HUES6 (cell line): ENCODE results near the gene SMARCC2.
A peak's percentile ranks its signal among the peaks of the same experiment; 100 is the strongest.

Source experiments
- H3K27ac ChIP-seq: 2 replicates; pipeline ENCODE4 v1.7.0; 2013; ENCODE audit warnings: low read depth, mild to moderate bottlenecking, low read length, inconsistent platforms
- H3K27me3 ChIP-seq: 2 replicates; pipeline ENCODE4 v1.6.1; 2013; ENCODE audit warnings: low read length; ENCODE audit not compliant: control insufficient read depth, insufficient read depth
- H3K36me3 ChIP-seq: 2 replicates; pipeline ENCODE4 v1.6.1; 2013; ENCODE audit warnings: low read length; ENCODE audit not compliant: control insufficient read depth, insufficient read depth
- H3K4me1 ChIP-seq: 2 replicates; pipeline ENCODE4 v1.6.1; 2013; ENCODE audit warnings: low read length; ENCODE audit not compliant: control insufficient read depth, insufficient read depth
- H3K4me3 ChIP-seq: 2 replicates; pipeline ENCODE4 v1.5.1; 2013; ENCODE audit warnings: low read depth, low read length
- H3K9ac ChIP-seq: one replicate; pipeline ENCODE4 v1.6.1; 2013; ENCODE audit warnings: mild to moderate bottlenecking, low read length
- H3K9me3 ChIP-seq: 2 replicates; pipeline ENCODE4 v1.6.1; 2013; ENCODE audit warnings: low read depth, low read length; ENCODE audit not compliant: control insufficient read depth, insufficient read depth

The SMARCC2 gene

DNA sequence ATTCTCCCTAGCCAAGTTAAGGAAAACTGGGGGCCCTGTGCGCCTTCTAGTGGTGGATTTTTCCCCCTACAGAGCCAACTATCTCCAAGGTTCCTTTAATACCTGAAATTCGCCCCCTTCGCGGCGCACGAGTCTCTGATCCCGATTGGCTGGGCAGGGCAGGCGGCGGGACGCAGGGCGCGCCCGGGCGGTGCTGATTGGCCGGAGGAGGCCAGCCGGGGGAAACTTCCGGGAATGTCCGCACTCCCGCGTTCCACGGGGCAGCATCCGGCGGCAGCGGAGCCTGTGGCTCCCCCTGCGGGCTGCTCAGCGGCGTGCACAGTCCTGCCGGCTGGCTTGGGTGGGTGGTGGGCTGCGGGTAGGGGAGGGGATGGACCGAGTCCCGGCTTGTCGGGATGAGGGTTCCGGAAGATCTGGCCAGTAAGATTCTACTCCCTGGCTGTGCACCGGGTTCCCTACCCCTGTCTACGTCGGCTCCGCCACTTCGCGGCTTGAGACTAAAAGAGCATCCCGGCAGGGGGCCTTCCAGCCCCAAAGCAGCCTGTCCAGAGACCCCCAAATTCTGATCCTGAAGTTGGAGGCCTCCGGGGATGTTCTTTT, 34.9 kb upstream of the SMARCC2 start, which contains the start of gene NABP2:
Gene NABP2 (plus strand): TSS at position 241 of the 600 bp plus-strand sequence. CDS start 515 bp downstream, outside the sequence.
- peaks cover 19% of the 10 kb centered on the region for H3K4me1 ChIP-seq
- peak within 1 kb of the TSS; percentile 59 for H3K9ac ChIP-seq
- no peaks in the 10 kb centered on the region for H3K9me3 ChIP-seq
- no peak within 1 kb of the TSS for H3K27ac ChIP-seq
- peak within 1 kb of the TSS; percentile 70 for H3K4me3 ChIP-seq
- no peaks in the 10 kb centered on the region for H3K27me3 ChIP-seq
- peaks cover 3% of the 10 kb centered on the region; the same call in 1 of the 2 replicates for H3K36me3 ChIP-seq

DNA sequence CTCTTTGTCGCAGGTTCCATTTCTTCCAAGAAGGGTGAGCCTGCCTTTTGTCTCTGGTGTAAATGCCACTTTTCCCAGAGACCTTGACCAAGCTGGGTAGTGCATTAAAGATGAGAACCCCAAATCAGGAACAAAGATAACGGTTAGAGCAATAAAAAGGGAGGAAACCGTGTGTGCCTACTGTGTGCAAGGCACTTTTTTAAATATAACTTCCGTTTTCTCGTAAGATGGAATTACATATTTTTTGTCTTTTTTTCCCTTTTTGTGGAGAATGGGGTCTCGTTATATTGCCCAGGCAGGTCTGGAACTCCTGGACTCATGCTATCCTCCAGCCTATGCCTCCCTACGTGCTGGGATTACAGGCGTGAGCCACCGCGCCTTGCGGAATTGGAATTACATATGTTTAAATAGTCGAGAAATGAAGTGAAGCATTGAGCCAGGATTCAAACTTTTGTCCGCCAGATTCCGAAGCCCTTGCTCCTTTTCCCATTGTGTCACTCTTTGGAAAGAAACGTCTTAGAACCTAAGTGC, 34.4 kb upstream of the SMARCC2 start:
- H3K27me3 ChIP-seq = no peaks in the 10 kb centered on the region
- no peak overlapping the region for H3K27ac ChIP-seq
- H3K4me3 ChIP-seq = peak overlapping the region; percentile 43
- H3K4me1 ChIP-seq = peaks cover 19% of the 10 kb centered on the region
- peaks cover 3% of the 10 kb centered on the region; the same call in 1 of the 2 replicates for H3K36me3 ChIP-seq
- H3K9me3 ChIP-seq = no peaks in the 10 kb centered on the region
- H3K9ac ChIP-seq = peak overlapping the region; percentile 47

DNA sequence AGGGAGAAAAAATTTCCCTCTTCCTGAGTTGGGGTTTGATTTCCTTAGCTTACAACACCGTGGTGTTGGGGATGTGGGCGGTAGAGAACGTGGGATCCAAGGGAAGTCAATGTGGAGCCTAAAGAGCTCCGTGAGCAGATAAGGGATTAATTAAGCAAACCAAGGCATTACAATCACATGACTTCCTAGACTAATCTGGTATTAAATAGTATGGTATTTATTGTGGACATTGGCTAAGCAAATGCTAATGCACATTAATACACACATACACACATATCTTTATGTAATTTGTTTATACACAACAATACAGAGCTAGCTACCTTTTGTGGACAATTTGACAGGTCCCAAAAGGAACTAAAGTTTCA, 33.2 kb upstream of the SMARCC2 start:
- H3K9me3 ChIP-seq = 0 out of 2 replicates have a peak, but pooled peaks cover 4% of the 10 kb centered on the region
- H3K27ac ChIP-seq = peak overlapping the region; percentile 42; the same call in 1 of the 2 replicates
- H3K9ac ChIP-seq = peak overlapping the region; percentile 82
- H3K4me3 ChIP-seq = peak overlapping the region; percentile 76
- H3K4me1 ChIP-seq = peaks cover 19% of the 10 kb centered on the region
- H3K36me3 ChIP-seq = peaks cover 6% of the 10 kb centered on the region
- no peaks in the 10 kb centered on the region for H3K27me3 ChIP-seq

DNA sequence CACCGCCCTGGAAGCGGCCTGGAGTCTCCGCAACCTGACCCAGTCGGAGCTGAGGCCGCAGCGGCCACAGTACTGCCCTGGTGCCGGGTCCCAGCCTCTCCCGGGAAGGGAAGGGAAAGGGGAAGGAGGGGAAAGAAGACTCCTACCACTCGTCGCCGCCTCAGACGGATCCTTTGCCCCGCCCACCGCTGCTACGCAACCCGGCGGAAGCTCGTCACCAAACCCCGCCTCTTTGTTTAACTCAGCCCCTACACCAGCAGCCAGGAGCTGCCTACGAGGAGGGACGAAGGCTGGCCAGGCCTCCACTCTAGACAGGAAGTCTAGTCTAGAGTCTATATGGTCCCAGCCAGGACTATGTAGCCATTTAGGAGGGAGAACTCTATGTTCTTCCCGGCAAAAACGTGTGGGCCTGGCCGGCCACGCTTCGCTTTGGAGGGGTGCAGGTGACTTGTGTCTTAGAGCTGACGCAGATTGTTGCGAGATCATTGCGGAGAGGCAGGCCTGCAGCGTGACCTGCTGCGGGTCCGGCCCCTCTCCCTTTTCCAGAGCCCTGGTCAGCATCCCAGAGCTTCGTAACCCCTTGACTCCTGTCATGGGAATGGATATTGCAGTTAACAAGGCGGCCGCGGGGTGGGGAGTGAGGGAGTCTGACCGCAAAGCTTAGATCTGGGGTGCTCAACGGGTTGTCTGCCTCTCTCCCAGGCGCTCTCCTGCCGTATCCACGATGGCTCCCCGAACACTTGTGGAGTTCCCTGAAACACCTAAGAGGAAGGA, 32.7 kb upstream of the SMARCC2 start, which contains the start of gene RNF41:
Gene RNF41 (minus strand): TSS at position 166 of the 774 bp plus-strand sequence. CDS start 7,875 bp downstream, outside the sequence.
- peaks cover 19% of the 10 kb centered on the region for H3K4me1 ChIP-seq
- H3K4me3 ChIP-seq = peak within 1 kb of the TSS; percentile 76
- no peaks in the 10 kb centered on the region for H3K27me3 ChIP-seq
- peak within 1 kb of the TSS; percentile 42; the same call in 1 of the 2 replicates for H3K27ac ChIP-seq
- 0 out of 2 replicates have a peak, but pooled peaks cover 5% of the 10 kb centered on the region for H3K9me3 ChIP-seq
- peaks cover 7% of the 10 kb centered on the region for H3K36me3 ChIP-seq
- H3K9ac ChIP-seq = peak within 1 kb of the TSS; percentile 82

DNA sequence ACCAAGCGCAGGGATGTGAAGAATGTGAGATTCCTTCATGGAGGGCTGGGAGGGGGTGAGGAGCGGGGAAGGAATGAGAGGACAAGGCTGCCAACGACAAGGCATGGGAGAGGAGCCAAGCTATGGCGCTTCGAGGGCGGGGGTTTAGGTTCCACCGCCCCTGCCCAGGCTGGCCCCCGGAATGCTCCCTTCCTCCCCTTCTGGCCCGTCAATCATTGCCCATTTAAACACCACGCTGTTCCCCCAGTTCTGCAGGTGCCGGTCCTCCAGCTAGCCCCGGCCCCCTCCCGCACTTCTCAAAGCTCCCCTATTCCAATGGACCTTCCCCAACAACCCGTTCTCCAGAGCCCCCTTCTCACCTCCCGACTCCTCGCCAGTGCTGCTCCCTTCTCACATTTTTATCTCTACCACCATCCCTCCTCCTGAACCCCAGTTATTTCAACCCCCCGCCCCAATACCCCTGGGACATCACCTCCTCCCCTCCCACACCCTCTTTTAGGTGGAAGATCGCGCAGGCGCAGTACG, 32.0 kb upstream of the SMARCC2 start:
- H3K27me3 ChIP-seq = no peaks in the 10 kb centered on the region
- 0 out of 2 replicates have a peak, but pooled peaks cover 5% of the 10 kb centered on the region for H3K9me3 ChIP-seq
- H3K36me3 ChIP-seq = peaks cover 12% of the 10 kb centered on the region
- H3K4me1 ChIP-seq = peaks cover 19% of the 10 kb centered on the region
- H3K9ac ChIP-seq = peak overlapping the region; percentile 82
- peak overlapping the region; percentile 76 for H3K4me3 ChIP-seq
- peak overlapping the region; percentile 42; the same call in 1 of the 2 replicates for H3K27ac ChIP-seq

DNA sequence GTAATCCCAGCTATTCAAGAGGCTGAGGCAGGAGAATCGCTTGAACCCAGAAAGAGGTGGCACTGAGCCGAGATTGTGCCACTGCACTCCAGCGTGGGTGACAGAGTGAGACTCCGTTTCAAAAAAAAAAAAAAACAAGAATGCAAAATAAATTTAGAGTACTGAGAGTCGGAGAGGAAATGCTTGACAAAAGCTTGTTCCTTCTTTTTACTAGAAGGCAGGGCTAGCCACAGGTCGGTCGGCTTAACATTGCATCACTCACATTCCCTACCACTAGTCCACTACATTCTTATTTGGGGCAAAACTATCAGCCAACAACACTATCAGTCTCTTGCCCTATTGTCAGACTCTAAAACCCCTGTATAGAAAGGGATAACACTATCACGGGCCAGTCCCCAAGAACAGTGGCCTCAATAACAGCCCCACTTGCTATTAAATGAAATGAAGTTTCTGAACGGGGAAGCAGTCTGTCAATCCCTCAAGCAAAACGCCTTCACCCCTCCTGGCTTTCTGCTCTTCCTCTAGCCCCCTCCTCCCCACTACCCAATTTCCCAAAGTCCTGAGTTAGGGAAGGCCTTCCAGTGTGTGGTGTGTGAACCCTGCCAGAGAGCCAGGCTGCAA, 31.4 kb upstream of the SMARCC2 start:
- 0 out of 2 replicates have a peak, but pooled peaks cover 5% of the 10 kb centered on the region for H3K9me3 ChIP-seq
- peak overlapping the region; percentile 82 for H3K9ac ChIP-seq
- peak overlapping the region; percentile 76 for H3K4me3 ChIP-seq
- peaks cover 19% of the 10 kb centered on the region for H3K4me1 ChIP-seq
- no peaks in the 10 kb centered on the region for H3K27me3 ChIP-seq
- peaks cover 14% of the 10 kb centered on the region for H3K36me3 ChIP-seq
- peak overlapping the region; percentile 42; the same call in 1 of the 2 replicates for H3K27ac ChIP-seq

DNA sequence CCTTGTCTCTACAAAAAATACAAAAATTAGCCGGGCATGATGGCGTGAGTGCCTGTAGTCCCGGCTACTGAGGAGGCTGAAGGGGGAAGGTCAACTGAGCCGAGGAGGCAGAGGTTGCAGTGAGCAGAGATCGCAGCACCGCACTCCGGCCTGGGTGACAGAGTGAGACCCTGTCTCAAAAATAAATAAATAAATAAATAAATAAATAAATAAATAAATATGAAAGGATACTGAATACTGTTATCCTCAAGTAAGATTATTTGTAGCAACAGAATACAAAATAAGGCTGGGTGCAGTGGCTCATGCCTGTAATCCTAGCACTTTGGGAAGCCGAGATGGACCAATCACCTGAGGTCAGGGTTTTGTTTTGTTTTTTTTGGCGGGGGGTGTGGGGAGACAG, 30.6 kb upstream of the SMARCC2 start:
- Histone ChIP-seq H3K4me3 (no peak overlapping the region), H3K27ac (no peak overlapping the region), H3K9ac (no peak overlapping the region), H3K4me1 (peaks cover 19% of the 10 kb centered on the region), H3K9me3 (0 out of 2 replicates have a peak, but pooled peaks cover 5% of the 10 kb centered on the region), H3K27me3 (no peaks in the 10 kb centered on the region), H3K36me3 (peaks cover 23% of the 10 kb centered on the region)

DNA sequence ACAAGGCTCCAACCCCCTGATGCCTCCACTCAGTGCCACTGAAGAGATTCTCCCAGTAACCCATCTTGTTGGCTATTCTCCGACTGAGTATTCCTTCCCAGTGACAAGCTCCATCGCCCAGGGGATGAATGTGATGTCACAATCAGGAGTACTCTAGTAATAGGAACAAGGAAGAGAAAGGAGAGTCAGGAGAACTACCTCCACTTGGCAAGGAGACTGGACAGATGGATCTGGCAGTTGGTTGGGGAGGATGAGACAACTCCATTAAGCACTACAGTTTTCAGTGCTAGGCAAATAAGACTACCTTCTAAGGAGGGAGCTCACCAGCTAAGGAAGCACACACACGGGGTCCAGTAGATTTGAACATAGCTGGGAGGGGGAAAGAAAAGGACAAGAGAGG, 27.2 kb upstream of the SMARCC2 start:
- Histone ChIP-seq H3K27me3 (no peaks in the 10 kb centered on the region), H3K9me3 (0 out of 2 replicates have a peak, but pooled peaks cover 5% of the 10 kb centered on the region), H3K4me1 (peaks cover 4% of the 10 kb centered on the region; the same call in 1 of the 2 replicates), H3K27ac (no peak overlapping the region), H3K36me3 (peaks cover 55% of the 10 kb centered on the region), H3K9ac (no peak overlapping the region), H3K4me3 (no peak overlapping the region)

DNA sequence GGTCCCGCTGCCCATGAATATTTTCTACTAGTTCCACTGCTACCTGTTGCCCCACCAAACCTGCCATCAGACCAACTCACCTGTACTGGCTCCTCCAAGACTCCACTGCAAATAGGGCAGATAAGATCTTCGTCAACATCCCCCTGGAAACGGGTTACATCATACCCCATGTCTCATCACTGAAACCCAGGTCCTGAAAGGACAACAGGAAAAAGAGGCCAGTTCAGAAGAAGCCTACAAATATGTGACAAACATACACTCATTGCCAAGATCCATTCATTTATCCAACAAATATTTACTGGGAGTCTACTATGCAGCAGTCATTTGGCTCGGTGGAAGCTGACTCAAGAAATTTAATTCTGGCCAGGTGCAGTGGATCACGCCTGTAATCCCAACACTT, 24.6 kb upstream of the SMARCC2 start:
- H3K27me3 ChIP-seq = no peaks in the 10 kb centered on the region
- no peak overlapping the region for H3K27ac ChIP-seq
- no peak overlapping the region for H3K9ac ChIP-seq
- no peaks in the 10 kb centered on the region for H3K4me1 ChIP-seq
- peaks cover 76% of the 10 kb centered on the region for H3K36me3 ChIP-seq
- no peak overlapping the region for H3K4me3 ChIP-seq
- 0 out of 2 replicates have a peak, but pooled peaks cover 5% of the 10 kb centered on the region for H3K9me3 ChIP-seq

DNA sequence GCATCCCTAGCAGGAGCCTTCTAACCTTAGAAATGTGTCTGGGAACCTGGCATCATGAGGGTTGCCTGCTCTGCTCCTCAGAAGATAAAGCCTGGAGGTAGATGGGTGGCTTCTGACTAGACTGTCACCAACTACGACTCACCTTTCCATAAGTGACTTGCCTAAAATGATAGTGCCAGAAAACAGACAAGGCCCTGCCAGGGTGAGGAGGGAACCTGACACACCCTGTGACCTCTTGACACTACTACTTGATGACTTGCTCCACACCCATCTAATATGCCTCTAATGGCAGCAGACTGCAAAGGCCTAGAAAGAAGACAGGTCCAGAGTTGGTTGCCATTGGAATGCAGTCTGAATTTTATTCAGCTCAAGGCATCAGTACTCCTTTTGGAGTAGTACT, 23.1 kb upstream of the SMARCC2 start:
- H3K36me3 ChIP-seq = peaks cover 84% of the 10 kb centered on the region
- no peak overlapping the region for H3K4me3 ChIP-seq
- H3K4me1 ChIP-seq = no peaks in the 10 kb centered on the region
- no peak overlapping the region for H3K9ac ChIP-seq
- no peaks in the 10 kb centered on the region for H3K9me3 ChIP-seq
- H3K27ac ChIP-seq = no peak overlapping the region
- no peaks in the 10 kb centered on the region for H3K27me3 ChIP-seq
